ENCODE results near the gene TUBB4B.

- TF ChIP-seq CTCF (conservative IDR thresholded peaks at IDR 0.05; ENCODE audit: low read length) (no peak), EZH2phosphoT487 (IDR thresholded peaks at IDR 0.05; ENCODE audit: borderline replicate concordance, low read depth, low read length) (no peak)
Measured at GRCh38 chr9:137264067-137264466, 23.0 kb downstream of the TUBB4B start.

All from OCI-LY7 (cell line).